DND-41 (cell line): ENCODE results near the gene LAMTOR3.

Experiments
- EZH2 ChIP-seq: IDR thresholded peaks from 3 replicates; pipeline ENCODE4 v1.6.1; 2012; ENCODE audit warnings: borderline replicate concordance, low read depth, mild to moderate bottlenecking, moderate library complexity, low read length, inconsistent platforms; ENCODE audit not compliant: severe bottlenecking
- TF ChIP-seq, protein P1 (sequence below): IDR thresholded peaks from 2 replicates; pipeline ENCODE4 v1.5.1; 2012; ENCODE audit warnings: borderline replicate concordance, low read length, moderate library complexity, mild to moderate bottlenecking; ENCODE audit not compliant: poor library complexity, severe bottlenecking; ENCODE audit errors: extremely low read depth

DNA sequence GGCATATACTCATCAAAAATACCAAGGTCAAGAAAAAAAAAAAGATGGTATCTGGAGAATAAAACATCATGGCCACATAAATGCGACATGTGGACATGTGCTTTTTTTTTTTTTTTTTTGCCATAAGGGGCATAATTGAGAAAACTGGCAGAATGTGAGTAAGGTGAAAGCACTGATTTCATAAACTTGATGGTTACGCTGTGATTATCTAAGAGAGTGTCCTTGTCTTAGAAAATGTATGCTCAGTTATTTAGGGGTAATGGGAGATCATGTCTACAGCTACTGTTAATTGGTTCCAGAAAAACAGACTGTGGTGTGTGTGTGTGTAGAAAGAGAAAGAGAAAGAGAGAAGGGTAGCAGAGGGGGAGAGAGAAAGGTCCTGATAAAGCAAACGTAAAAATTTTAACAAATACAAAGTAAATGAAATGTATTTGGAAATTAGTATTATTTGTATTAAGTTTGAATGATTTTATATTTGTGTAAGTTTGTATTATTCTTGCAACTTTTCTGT is 44.1 kb upstream of the LAMTOR3 start:
- TF ChIP-seq, protein P1, sequence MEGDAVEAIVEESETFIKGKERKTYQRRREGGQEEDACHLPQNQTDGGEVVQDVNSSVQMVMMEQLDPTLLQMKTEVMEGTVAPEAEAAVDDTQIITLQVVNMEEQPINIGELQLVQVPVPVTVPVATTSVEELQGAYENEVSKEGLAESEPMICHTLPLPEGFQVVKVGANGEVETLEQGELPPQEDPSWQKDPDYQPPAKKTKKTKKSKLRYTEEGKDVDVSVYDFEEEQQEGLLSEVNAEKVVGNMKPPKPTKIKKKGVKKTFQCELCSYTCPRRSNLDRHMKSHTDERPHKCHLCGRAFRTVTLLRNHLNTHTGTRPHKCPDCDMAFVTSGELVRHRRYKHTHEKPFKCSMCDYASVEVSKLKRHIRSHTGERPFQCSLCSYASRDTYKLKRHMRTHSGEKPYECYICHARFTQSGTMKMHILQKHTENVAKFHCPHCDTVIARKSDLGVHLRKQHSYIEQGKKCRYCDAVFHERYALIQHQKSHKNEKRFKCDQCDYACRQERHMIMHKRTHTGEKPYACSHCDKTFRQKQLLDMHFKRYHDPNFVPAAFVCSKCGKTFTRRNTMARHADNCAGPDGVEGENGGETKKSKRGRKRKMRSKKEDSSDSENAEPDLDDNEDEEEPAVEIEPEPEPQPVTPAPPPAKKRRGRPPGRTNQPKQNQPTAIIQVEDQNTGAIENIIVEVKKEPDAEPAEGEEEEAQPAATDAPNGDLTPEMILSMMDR: no peak
- no peak for TF ChIP-seq EZH2
